Activated CD8-positive, alpha-beta memory T cell treated with anti-CD3 and anti-CD28 coated beads, Interleukin-2, amount 50 U/mL, for 1 hour (primary cell): ENCODE data around the gene SYT14.
"Not testable (repeated sequence)": the region's sequence is repeated elsewhere in the genome, so short reads cannot be mapped to it uniquely, and the experiment has no call there.

Source experiments
- DNase-seq: peaks from one replicate; pipeline ENCODE4 v3.0.0-alpha.2; 2020; ENCODE audit errors: extremely low read depth

SYT14 gene

DNA sequence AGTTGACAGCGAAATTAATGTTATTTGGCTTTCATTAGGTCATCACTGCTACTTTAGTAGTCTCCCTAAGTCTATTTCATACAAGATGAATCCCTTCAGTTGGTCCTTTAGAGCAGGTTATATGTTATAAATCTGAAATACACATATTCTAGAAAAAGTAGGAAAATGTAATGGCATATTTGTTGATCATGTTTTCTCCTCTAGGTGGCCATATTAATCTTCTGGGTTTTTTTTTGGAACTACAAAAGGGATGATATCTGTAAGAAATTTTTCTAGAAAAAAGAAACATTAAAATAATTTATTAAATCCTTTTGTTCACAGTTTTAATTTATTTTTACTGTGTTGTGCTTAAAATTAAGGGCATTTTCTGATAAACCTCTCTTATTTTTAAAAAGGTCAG, 87.9 kb downstream of the SYT14 start:
- DNase-seq = no peak

DNA sequence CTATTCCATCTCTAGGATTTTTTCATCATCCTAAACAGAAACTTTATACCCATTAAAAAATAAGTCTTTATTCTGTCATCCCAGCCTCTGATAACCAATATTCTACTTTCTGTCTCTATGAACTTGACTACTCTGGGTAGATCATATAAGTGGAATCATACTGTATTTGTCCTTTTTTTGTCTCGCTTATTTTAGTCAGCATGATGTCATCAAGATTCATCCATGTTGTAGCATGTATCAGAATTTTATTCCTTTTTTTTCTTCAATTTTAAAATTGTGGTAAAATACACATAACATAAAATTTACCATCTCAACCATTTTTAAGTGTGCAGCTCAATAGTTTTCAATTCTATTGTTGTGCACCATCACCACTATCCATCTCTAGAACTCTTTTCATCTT, 90.0 kb downstream of the SYT14 start:
- no peak for DNase-seq

DNA sequence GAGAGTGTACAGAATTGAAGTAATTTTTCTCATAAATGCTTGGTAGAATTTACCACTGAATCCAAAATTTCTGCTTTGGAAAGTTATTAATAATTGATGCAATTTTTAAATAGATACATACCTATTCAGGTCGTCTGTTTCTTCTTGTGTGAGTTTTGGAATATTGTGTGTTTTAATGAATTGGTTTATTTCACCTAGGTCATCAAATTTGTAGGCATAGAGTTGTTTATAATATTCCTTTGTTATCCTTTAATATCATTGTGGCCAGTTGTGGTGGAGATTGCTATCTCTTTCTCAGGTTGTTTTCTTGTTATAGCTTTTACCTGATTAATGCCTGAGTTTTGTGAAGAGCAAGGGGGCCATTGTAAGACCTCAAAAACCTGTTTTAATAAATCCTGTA, 93.5 kb downstream of the SYT14 start:
- DNase-seq = no peak

GRCh38 chr1:210043058-210043457, 105.0 kb downstream of the SYT14 start:
- DNase-seq = no peak

DNA sequence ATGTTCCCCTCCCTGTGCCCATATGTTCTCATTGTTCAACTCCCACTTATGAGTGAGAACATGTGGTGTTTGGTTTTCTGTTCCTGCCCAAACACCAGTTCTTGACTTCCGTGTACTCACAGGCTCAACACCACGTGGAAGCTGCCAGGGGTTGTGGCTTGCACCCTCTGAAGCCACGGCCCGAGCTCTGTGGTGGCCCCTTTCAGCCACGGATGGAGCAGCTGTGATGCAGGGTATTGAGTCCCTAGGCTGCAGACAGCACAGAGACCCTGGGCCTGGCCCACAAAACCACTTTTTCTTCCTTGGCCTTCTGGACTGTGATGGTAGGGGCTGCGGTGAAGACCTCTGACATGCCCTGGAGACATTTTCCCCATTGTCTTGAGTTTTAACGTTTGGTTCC, 111.6 kb downstream of the SYT14 start:
- no peak for DNase-seq

- not testable (repeated sequence) for DNase-seq
Observed at GRCh38 chr1:210050491-210050890, 112.5 kb downstream of the SYT14 start.

DNA sequence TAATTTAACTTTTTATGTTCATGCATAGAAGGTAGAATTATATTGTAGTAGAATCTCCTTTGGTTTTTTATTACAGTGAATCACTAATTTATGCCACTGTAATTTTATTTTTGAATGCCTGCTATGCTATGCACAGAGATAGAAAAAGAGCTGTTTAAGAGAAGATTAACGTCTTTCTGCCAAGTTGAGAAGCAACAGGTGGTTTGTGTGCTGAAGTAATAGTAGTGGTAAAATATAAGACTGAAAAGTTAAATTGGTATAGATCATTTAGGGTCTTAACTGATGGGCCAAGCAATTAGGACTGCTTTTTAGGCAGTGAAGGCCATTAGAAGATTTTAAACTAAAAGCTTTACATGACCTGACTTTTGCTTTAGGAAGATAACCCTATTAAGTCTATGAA, 115.1 kb downstream of the SYT14 start:
- DNase-seq = no peak

- no peak for DNase-seq
Observed at GRCh38 chr1:210057593-210057992, 119.6 kb downstream of the SYT14 start.

DNA sequence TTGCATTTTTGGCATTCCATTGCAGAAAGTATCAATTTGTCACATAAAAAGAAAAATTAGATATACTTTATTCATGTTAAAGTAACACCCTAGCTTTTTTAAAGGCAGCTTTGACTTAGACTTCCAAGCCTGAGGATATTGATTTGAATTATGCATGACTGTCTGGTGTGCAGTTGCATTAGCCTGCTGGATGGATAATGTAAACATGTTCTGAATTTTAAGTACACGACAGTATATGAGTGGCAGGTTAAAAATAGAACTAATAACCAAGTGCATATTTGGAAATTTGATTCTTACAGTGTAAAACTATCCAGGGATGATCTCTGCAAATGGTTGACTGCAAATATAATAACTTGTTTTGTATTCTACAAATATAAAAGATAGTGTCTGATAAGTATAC, 124.0 kb downstream of the SYT14 start:
- DNase-seq = no peak

- no peak for DNase-seq
Observed at GRCh38 chr1:210070531-210070930, 132.5 kb downstream of the SYT14 start.

- DNase-seq = no peak
Observed at GRCh38 chr1:210072129-210072528, 134.1 kb downstream of the SYT14 start.

- DNase-seq = no peak
Observed at GRCh38 chr1:210072896-210073504, 135.0 kb downstream of the SYT14 start.

DNA sequence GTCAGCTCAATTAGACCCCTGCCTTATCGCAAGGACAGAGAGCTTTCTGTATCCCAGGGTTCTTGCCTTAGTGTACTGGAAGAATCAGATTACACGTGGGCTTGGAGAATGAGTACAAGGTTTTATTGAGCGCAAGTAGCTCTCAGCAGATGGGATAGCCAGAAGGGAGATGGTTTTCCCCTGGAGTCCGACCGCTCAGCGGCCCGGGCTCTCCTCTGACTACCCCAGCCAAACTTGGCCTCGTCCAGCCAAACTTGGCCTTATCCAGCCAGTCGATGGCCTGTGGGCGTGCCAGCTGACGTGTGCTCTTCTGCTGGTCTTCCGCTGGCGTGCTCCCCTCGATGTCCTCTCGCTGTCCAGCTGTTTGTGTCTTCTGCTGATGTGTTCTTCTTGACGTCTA, 136.9 kb downstream of the SYT14 start:
- no peak for DNase-seq

DNA sequence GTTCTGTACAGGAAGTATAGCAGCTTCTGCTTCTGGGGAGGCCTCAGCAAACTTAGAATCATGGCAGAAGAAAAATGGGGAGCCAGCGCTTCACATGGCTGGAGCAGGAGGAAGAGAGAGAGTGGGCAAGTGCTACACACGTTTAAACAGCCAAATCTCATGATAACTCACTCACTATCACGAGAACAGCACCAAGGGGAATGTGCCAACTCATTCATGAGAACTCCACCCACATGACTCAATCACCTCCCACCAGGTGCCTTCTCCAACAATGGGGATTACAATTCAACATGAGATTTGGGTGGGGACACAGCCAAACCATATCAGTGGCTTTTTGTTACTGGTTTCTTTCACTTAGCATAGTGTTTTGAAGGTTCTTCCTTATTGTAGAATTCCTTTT, 138.6 kb downstream of the SYT14 start:
- DNase-seq = no peak

DNA sequence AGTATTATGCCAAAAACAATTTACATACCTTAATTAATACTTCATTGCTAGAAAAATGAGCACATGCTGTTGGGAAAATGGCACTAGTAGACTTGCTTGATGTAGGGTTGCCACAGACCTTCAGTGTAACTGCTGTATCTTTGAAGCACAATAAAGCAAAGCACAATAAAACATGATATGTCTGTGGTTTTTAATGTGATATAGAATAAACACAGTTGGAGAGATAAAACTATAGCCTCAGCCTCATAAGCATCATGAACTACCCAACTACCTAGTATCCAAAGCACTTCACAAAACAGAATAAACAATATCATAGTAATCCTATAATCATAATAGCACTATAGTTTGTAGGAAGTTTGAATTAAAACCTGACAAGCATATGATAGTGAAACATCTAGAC, 143.5 kb downstream of the SYT14 start:
- no peak for DNase-seq

GRCh38 chr1:210085359-210085758, 147.3 kb downstream of the SYT14 start:
- no peak for DNase-seq

DNA sequence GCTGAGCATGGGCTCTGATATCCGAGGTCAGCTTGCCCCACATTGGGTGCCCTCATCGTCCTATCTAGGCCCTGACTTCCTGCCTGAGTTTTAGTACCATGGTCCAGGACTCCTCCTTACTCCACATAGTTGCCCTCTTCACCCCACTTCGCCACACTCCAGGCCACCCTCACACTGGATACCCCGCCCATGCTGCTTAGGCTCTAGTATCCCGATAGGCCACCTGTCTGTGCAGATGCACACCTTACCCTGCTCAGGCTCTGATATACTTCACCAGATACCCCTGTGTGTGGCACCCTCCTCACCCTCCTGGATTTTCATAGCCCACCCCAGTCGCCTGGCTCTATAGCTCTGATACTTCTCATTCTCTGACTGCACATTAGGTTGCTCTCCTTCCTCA, 149.0 kb downstream of the SYT14 start:
- DNase-seq = no peak

- no peak for DNase-seq
Observed at GRCh38 chr1:210089855-210090254, 151.8 kb downstream of the SYT14 start.

GRCh38 chr1:210092366-210092765, 154.3 kb downstream of the SYT14 start:
- DNase-seq = no peak

DNA sequence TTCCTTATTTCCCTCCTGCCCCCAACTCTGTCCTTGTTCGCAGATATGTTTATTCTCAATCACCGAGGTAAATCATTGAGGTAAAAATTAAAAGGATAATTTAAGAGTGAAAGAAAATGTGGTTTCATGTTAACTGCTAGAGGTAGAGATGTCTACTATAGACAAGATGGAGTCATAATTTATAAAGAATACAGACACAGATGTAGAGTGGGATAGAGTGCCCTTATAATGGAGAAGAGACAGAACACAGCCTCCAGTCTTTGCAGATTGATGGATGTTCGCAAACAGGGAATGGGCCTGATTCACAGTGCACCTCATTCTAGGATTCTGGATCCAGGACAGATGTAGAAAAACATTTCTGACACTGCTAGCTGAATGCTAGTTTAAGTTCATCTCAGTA, 155.4 kb downstream of the SYT14 start:
- DNase-seq = no peak

GRCh38 chr1:210098356-210098755, 160.3 kb downstream of the SYT14 start:
- no peak for DNase-seq

DNA sequence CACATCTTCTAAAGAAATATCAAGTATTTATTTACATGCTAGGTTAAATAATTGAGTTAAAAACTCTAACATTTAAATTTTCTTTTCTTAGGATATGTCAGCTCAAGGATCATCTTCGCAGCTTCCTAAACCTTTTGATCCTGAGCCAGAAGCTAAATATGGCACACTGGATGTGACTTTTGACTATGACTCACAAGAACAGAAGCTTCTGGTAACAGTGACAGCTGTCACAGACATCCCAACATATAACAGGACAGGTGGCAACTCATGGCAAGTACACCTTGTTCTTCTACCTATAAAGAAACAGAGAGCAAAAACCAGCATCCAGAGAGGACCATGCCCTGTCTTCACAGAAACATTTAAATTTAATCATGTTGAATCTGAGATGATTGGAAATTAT, 161.9 kb downstream of the SYT14 start:
- no peak for DNase-seq

GRCh38 chr1:210104103-210104502, 166.1 kb downstream of the SYT14 start:
- no peak for DNase-seq

DNA sequence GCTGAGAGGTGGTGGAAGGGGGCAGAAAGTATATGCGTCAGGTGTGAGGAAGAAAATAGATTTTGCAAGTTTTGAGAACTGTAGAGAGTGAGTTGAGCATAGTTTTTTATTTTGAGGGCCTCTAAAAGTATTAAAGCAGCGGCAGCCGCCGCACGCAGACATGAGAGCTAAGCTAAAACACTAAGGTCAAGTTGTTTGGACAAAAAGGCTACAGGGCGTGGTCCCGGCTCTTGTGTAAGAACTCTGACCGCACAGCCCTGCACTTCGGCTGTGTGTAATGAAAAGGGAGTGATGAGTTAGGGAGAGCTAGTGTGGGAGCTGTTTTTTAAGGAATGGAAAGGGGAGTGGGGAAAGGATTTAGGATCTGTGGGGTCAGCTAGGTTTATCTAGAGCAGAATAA, 174.9 kb downstream of the SYT14 start:
- not testable (repeated sequence) for DNase-seq

GRCh38 chr1:210117198-210117597, 179.2 kb downstream of the SYT14 start:
- no peak for DNase-seq
